Mesothelial cell of epicardium (in vitro differentiated cells): ENCODE data around the gene COL5A1. TPM values are rescaled to one million over a fixed set of nuclear protein-coding genes. Genes with fewer than 3 reads are reported as not detected.

Experiments used
- DNase-seq, 2 experiments: peaks; one replicate each; pipeline ENCODE4 v3.0.0; 2021; ENCODE audit warnings: low spot score in 2 of 2; ENCODE audit not compliant: unreplicated experiment in 2 of 2
- H3K27ac Mint-ChIP-seq: 2 replicates; pipeline ENCODE4 v1.8.0; 2021; ENCODE audit warnings: mixed read lengths
- H3K27me3 Mint-ChIP-seq: 2 replicates; pipeline ENCODE4 v1.8.0; 2021; ENCODE audit warnings: low read depth, mixed read lengths
- H3K36me3 Mint-ChIP-seq: 2 replicates; pipeline ENCODE4 v1.8.0; 2021; ENCODE audit warnings: mixed read lengths
- H3K4me1 Mint-ChIP-seq: 2 replicates; pipeline ENCODE4 v1.8.0; 2021; ENCODE audit warnings: mixed read lengths
- H3K4me3 Mint-ChIP-seq: 2 replicates; pipeline ENCODE4 v1.8.0; 2021; ENCODE audit warnings: mild to moderate bottlenecking, moderate library complexity, mixed read lengths
- H3K9me3 Mint-ChIP-seq: 2 replicates; pipeline ENCODE4 v1.8.0; 2021; ENCODE audit warnings: mixed read lengths
- total RNA-seq: library from RNA; stranded (reverse); gene quantifications from 3 replicates; pipeline ENCODE4 v1.2.1, GENCODE V29; 2021
- TF ChIP-seq, protein P1 (sequence below): fragments of 200-600 bp; sonication (generic); IDR thresholded peaks from one replicate; pipeline ENCODE4 v1.5.0; 2021; ENCODE audit warnings: antibody characterized with exemption; ENCODE audit not compliant: unreplicated experiment

COL5A1 gene
- total RNA-seq, 1 donor from 2014 or later: 605 TPM

DNA sequence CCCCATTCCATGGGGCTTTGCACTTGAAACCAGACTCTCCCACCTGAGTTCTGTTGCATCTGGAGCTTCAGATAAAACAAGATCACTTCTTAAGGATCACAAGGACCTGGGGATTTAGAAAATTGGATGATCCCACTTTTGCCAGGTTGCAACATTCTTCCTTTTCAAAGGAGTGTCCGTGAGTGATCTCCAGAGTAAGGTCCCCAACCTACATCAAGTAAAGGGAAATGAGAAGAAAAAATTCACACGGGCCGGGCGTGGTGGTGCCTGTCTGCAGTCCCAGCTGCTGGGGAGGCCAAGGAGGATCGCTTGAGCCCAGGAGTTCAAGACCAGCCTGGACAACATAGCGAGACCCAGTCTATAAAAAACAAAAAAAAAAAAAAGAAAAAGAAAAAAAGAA, 41.2 kb upstream of the COL5A1 start:
- peaks cover 41% of the 10 kb centered on the region for H3K4me1 Mint-ChIP-seq
- TF ChIP-seq, protein P1, sequence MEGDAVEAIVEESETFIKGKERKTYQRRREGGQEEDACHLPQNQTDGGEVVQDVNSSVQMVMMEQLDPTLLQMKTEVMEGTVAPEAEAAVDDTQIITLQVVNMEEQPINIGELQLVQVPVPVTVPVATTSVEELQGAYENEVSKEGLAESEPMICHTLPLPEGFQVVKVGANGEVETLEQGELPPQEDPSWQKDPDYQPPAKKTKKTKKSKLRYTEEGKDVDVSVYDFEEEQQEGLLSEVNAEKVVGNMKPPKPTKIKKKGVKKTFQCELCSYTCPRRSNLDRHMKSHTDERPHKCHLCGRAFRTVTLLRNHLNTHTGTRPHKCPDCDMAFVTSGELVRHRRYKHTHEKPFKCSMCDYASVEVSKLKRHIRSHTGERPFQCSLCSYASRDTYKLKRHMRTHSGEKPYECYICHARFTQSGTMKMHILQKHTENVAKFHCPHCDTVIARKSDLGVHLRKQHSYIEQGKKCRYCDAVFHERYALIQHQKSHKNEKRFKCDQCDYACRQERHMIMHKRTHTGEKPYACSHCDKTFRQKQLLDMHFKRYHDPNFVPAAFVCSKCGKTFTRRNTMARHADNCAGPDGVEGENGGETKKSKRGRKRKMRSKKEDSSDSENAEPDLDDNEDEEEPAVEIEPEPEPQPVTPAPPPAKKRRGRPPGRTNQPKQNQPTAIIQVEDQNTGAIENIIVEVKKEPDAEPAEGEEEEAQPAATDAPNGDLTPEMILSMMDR: no peak
- no peaks in the 10 kb centered on the region for H3K27me3 Mint-ChIP-seq
- H3K36me3 Mint-ChIP-seq: no peaks in the 10 kb centered on the region
- DNase-seq: no peak
- H3K9me3 Mint-ChIP-seq: no peaks in the 10 kb centered on the region
- no peak overlapping the region for H3K27ac Mint-ChIP-seq
- no peak overlapping the region for H3K4me3 Mint-ChIP-seq

DNA sequence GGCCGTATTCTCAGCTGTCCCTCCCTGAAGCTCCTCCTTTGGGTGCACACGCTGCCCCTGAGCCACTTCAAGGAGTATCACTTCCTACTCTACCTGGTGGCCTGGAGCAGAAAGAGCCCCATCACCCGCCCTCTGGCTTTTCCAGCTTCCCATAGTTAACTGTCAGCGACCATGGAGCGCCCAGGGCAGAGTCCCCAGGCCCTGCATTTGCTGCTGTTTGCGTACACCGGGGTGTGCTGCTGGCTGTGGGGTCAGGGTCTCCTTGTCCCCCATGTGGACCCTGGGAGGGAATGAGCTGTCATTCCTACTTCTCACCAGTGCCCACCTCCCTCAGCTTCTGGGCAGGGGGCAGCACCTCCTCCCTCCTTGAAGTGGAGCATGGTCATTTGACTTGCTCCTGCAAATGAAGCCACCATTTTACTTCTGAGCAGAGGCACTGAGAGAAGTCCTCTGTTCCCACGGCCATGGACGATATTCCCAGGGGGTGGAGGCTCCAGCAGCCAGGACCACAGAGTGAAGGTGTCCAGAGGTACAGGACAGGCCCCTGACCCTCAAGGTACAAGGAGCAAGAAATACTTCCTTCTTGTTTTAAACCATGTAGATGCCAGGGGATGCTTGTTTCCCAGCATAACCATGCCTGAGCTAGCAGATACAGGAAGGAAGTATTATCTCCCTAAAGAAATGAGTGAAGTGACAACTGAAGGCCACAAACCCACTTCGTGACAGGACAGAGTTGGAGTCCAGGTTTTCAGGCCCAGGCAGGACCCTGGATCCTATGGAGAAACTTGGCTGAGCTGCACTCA, 40.6 kb upstream of the COL5A1 start:
- H3K36me3 Mint-ChIP-seq: no peaks in the 10 kb centered on the region
- H3K4me1 Mint-ChIP-seq: peaks cover 46% of the 10 kb centered on the region
- DNase-seq: no peak
- H3K27ac Mint-ChIP-seq: peak overlapping the region; percentile 96
- TF ChIP-seq, protein P1: no peak
- H3K9me3 Mint-ChIP-seq: no peaks in the 10 kb centered on the region
- H3K27me3 Mint-ChIP-seq: no peaks in the 10 kb centered on the region
- H3K4me3 Mint-ChIP-seq: no peak overlapping the region

DNA sequence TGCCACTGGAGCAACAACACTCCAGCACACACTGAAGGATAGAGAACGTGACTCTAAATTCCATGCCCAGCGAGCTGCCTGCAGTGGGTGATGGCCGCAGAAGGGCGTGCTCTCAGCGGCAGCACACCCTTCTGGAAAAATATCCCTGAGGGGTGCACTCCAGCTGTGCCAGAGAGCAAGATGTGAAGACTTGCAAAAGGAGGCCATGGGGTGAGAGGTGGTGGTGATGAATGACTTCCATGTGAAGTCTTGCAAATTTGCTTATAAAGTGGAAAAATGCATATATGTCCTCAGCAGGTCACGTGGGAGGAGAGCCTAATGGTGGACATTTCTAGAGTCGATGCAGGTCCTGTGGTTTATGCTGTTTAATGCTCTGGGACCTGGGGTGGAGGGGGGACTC, 39.8 kb upstream of the COL5A1 start:
- Mint-ChIP-seq H3K4me1 (peaks cover 49% of the 10 kb centered on the region), H3K27ac (peak overlapping the region; percentile 96), H3K27me3 (no peaks in the 10 kb centered on the region), H3K4me3 (no peak overlapping the region), H3K36me3 (no peaks in the 10 kb centered on the region), H3K9me3 (no peaks in the 10 kb centered on the region)
- TF ChIP-seq, protein P1: no peak
- DNase-seq: no peak

DNA sequence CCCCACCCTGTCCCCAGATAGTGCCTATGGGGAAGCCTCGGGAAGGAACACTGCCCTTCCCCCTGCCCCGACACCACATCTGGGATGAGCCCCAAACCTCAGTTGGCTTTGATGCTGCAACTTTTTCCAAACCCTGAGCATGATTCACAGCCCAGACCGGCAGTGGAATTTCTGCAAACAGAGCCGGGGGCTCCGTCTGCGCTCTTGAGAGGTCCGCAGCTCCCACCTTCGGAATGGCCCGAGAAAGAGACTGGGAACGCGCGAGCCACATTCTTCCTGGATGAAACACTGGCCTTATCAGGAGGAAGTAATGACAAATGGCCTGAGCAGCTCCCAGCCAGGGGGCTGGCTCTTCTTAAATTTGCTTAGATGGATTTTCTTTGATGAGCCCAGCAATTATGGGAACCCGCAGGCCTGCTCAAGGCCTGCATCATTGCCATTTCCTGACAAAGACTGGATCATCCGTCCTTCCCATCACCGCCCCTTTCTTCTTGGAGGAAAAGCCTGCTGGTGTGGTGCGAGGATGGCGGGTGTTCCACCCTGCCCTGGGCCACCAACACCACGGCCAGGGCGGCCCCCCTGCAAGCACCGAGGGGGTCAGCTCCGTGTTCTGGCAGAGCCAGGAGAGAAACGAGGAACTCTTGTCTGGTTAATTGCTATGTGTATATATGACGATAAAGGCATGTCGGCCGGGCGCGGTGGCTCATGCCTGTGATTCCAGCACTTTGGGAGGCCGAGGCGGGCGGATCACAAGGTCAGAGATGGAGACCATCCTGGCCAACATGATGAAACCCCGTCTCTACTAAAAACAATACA, 38.8 kb upstream of the COL5A1 start:
- Mint-ChIP-seq H3K36me3 (no peaks in the 10 kb centered on the region), H3K27me3 (no peaks in the 10 kb centered on the region), H3K9me3 (no peaks in the 10 kb centered on the region), H3K4me1 (peaks cover 49% of the 10 kb centered on the region), H3K27ac (peak overlapping the region; percentile 96), H3K4me3 (peak overlapping the region; percentile 11)
- peak; percentile 77 to 83 for DNase-seq
- TF ChIP-seq, protein P1: no peak

DNA sequence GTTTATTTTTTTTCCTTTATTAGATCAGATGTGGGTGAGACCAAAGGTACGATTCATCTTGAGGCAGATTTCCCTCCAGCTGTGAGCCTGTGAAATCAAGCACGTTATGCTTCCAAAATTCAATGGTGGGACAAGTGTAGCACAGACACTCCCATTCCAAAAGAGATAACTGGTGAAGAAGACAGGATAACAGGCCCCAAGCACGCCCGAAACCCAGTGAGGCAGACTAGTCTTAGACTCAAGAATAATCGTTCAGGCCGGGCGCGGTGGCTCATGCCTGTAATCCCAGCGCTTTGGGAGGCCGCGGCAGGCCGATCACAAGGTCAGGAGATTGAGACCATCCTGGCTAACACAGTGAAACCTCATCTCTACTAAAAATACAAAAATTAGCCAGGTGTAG, 36.8 kb upstream of the COL5A1 start:
- Mint-ChIP-seq H3K4me3 (no peak overlapping the region), H3K36me3 (no peaks in the 10 kb centered on the region), H3K4me1 (peaks cover 47% of the 10 kb centered on the region)

More for the DNA sequence above, 36.8 kb upstream of the COL5A1 start:
- no peaks in the 10 kb centered on the region for H3K9me3 Mint-ChIP-seq
- no peak for DNase-seq
- H3K27me3 Mint-ChIP-seq: no peaks in the 10 kb centered on the region
- TF ChIP-seq, protein P1: no peak
- H3K27ac Mint-ChIP-seq: peak overlapping the region; percentile 83
